Sigmoid colon (tissue), 7 donors: ENCODE data around the gene CHI3L1. TPM values are rescaled to one million over a fixed set of nuclear protein-coding genes. Genes with fewer than 3 reads are reported as not detected.

ENCODE experiments used
- DNase-seq: peaks from one replicate; pipeline ENCODE4 v3.0.0-alpha.2; 2019
- H3K27ac ChIP-seq, 4 donors: fragments of 200-600 bp; sonication (generic); one replicate each; pipeline ENCODE4 v1.5.1; 2016 to 2019; ENCODE audit warnings: mild to moderate bottlenecking in 1 of 4
- H3K27me3 ChIP-seq, 3 donors: fragments of 200-600 bp; sonication (generic); one replicate each; pipeline ENCODE4 v1.5.1; 2019; ENCODE audit warnings: mild to moderate bottlenecking in 1 of 3
- H3K36me3 ChIP-seq, 4 donors: fragments of 200-600 bp; sonication (generic); one replicate each; pipeline ENCODE4 v1.5.1; 2016 to 2019
- H3K4me1 ChIP-seq, 4 donors: fragments of 200-600 bp; sonication (generic); one replicate each; pipeline ENCODE4 v1.5.1; 2017 to 2019
- H3K4me3 ChIP-seq, 4 donors: fragments of 200-600 bp; sonication (generic); one replicate each; pipeline ENCODE4 v1.5.1; 2017 to 2019; ENCODE audit warnings: mild to moderate bottlenecking in 2 of 4, moderate library complexity in 1 of 4
- H3K9me3 ChIP-seq, 4 donors: fragments of 200-600 bp in 3 of 4; sonication (generic) in 3 of 4; one replicate each; pipeline versions ENCODE4 v1.5.1 to v1.6.1; 2013 to 2019
- EP300 ChIP-seq, 4 donors: sonication (generic); formaldehyde crosslinking; IDR thresholded peaks; one replicate each; pipeline ENCODE4 v1.6.1; 2017; ENCODE audit warnings: antibody characterized with exemption in 4 of 4
- POLR2A ChIP-seq, 2 donors: fragments of 450-650 bp; IDR thresholded peaks; one replicate each; pipeline ENCODE4 v1.6.1; 2016; ENCODE audit warnings: antibody characterized with exemption in 2 of 2, mild to moderate bottlenecking in 2 of 2, moderate library complexity in 2 of 2
- POLR2AphosphoS5 ChIP-seq, 4 donors: sonication (generic); formaldehyde crosslinking; IDR thresholded peaks; one replicate each; pipeline ENCODE4 v1.6.1; 2017; ENCODE audit warnings: antibody characterized with exemption in 4 of 4
- WGBS, 2 donors: extraction: QIAGEN DNeasy Blood & Tissue Kit; methylation state at CpG; one replicate each; pipeline ENCODE4 v1.1.7; 2013; 5-methylcytosine and 5-hydroxymethylcytosine counted together
- intact Hi-C: fragments of 100-400 bp; cut with DNase I; formaldehyde crosslinking; loops from one replicate; pipeline ENCODE4 v1.15.1; 2023
- polyA plus RNA-seq, 3 donors: library from polyadenylated mRNA; stranded (reverse); fragments of 200-250 nt; gene quantifications; one replicate each; pipeline ENCODE4 v1.2.3, GENCODE V29; 2013
- total RNA-seq, 4 donors: library from RNA; depleted of rRNA; stranded (reverse); fragments of >200 nt; gene quantifications; one replicate each; pipeline ENCODE4 v1.1.0, GENCODE V29; 2016
- TF ChIP-seq, protein P1 (sequence below), 4 experiments: fragments of 450-650 bp in 3 of 4; fragments of 200-600 bp in 1 of 4; IDR thresholded peaks; one replicate each; pipeline ENCODE4 v1.5.1; 2016 to 2019; ENCODE audit warnings: antibody characterized with exemption in 4 of 4, mild to moderate bottlenecking in 3 of 4, moderate library complexity in 2 of 4
- donor health status: healthy with polysubstance abuse.
- donor health status: Bipolar disorder and iron deficiency.
- donor health status: healthy.

Gene CHI3L1
- total and polyA plus RNA-seq, 7 donors, result 1.2 to 28.8 (median 3.7) TPM; not detected in 1

DNA sequence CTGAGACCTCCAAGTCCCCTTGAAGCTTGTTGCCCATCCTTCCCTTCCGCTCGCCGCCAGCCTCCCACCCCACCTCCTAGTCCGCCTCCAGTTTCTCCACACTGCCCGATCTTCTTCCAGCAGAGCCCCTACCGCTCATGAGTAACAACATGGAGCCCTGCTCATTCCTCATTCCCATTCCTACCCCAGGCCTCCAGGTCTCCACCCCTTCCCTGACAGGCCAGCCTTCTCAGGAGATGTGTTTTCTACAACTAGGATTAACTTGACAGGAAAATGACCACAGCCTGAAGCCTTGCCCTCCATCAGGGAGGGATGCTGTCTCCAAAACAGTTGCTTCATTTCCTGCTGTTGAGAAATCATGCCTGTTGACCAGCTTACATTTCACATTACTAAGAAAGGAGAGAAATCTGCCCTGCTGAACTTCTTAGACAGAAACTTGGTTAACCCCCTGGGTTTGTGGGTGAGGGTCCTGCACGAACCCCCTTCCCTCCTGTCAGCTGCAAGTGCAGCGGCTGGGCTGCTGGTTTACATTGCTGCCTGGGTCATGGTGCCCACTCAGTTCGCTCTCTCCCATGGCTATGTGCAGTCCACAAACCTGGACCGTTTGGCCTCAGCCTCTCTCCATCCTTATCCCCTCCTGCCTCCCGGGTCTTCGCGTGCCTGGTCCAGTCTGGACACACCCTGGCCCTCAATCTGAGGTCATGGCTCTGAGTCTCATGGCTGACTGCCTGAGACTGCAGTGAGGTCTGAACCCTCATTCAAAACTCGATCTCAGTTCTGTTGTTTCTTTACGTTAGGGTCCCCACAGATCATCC, 16.1 kb upstream of the CHI3L1 start:
- WGBS, 2 donors, result 79% methylated on average over 15 of the region's 15 CpGs
- no peak overlapping the region for H3K4me3 ChIP-seq
- H3K36me3 ChIP-seq, result no peaks in the 10 kb centered on the region
- H3K27me3 ChIP-seq, result no peaks in the 10 kb centered on the region
- TF ChIP-seq EP300 (IDR thresholded peaks at IDR 0.05) (no peak), POLR2AphosphoS5 (IDR thresholded peaks at IDR 0.05) (peak; percentile 13 to 61 (median 37))
- intact Hi-C loops, result no loop called here
- no peaks in the 10 kb centered on the region for H3K4me1 ChIP-seq
- H3K9me3 ChIP-seq, result no peaks in the 10 kb centered on the region
- H3K27ac ChIP-seq, result peak overlapping the region; percentile 7 to 69 (median 30)
- DNase-seq, result peak; percentile 85

DNA sequence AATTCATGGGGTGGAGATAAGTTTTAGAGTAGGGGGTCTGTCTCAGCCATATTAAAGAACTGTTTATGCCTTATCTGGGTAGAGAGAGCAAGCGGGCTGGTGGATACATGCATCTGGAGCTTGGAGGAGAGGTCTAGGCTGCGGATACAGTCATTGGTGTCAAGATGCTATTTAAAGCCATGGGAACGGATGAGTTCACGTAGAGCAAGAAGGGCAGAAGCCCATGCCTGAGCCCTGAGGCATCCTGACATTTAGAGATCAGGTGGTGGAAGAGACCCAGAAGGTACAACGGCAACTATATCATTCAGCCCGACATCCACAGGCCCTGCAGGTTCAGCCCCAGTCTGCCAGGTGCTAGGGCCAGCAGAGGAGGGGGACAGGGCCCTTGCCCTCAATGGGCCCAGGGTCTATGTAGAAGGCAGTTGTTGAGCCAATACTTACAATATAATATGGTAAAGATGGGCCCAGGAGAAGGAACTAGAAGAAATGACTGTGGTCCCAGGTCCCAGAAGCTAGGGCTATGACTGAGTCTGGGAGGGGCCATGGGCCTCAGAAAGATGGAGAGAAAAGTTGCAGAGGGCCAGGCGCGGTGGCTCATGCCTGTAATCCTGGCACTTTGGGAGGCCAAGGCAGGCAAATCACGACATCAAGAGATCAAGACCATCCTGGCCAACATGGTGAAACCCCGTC, 15.2 kb upstream of the CHI3L1 start:
- Histone ChIP-seq H3K27ac (peak overlapping the region in 2 of 4 donors; percentile 21 to 69), H3K4me1 (no peaks in the 10 kb centered on the region), H3K36me3 (no peaks in the 10 kb centered on the region), H3K4me3 (no peak overlapping the region), H3K27me3 (no peaks in the 10 kb centered on the region), H3K9me3 (no peaks in the 10 kb centered on the region)
- WGBS, 2 donors, result 80 to 84% methylated on average over 10 of the region's 10 CpGs
- DNase-seq, result peak; percentile 14
- TF ChIP-seq EP300 (IDR thresholded peaks at IDR 0.05), result no peak
- TF ChIP-seq POLR2A (IDR thresholded peaks at IDR 0.05), result no peak
- TF ChIP-seq POLR2AphosphoS5 (IDR thresholded peaks at IDR 0.05), result no peak
- intact Hi-C loops, result no loop called here

DNA sequence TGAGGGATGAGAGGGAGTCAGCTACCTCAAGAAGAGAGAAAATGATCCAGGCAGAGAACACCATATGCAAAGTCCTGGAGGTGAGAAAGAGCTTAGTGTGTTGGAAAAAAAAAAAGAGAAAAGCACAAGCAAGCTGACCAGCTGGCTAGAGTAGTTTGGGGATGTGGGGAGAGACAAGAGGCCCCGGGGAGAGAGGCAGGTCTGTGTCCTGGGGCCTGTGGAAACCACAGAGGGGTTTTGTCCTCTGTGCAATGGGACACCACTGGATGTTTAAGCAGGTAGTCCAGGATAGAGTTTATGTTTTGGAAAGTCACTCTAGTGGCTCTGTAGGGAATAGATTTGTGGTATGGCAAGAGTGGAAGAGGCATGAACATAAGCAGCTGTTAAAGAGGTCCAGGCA, 14.4 kb upstream of the CHI3L1 start:
- intact Hi-C loops, result no loop called here
- no peaks in the 10 kb centered on the region for H3K4me1 ChIP-seq
- peak overlapping the region in 3 of 4 donors; percentile 42 to 66 (median 52) for H3K27ac ChIP-seq
- DNase-seq, result peak; percentile 27
- H3K27me3 ChIP-seq, result no peaks in the 10 kb centered on the region
- TF ChIP-seq, protein P1, sequence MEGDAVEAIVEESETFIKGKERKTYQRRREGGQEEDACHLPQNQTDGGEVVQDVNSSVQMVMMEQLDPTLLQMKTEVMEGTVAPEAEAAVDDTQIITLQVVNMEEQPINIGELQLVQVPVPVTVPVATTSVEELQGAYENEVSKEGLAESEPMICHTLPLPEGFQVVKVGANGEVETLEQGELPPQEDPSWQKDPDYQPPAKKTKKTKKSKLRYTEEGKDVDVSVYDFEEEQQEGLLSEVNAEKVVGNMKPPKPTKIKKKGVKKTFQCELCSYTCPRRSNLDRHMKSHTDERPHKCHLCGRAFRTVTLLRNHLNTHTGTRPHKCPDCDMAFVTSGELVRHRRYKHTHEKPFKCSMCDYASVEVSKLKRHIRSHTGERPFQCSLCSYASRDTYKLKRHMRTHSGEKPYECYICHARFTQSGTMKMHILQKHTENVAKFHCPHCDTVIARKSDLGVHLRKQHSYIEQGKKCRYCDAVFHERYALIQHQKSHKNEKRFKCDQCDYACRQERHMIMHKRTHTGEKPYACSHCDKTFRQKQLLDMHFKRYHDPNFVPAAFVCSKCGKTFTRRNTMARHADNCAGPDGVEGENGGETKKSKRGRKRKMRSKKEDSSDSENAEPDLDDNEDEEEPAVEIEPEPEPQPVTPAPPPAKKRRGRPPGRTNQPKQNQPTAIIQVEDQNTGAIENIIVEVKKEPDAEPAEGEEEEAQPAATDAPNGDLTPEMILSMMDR (IDR thresholded peaks at IDR 0.05), result no peak
- no peak for TF ChIP-seq EP300 (IDR thresholded peaks at IDR 0.05)
- TF ChIP-seq POLR2AphosphoS5 (IDR thresholded peaks at IDR 0.05), result no peak
- no peak for TF ChIP-seq POLR2A (IDR thresholded peaks at IDR 0.05)
- H3K36me3 ChIP-seq, result no peaks in the 10 kb centered on the region
- WGBS, 2 donors, result 61 to 62% methylated on average over 1 of the region's 1 CpG
- H3K4me3 ChIP-seq, result no peak overlapping the region
- H3K9me3 ChIP-seq, result no peaks in the 10 kb centered on the region

DNA sequence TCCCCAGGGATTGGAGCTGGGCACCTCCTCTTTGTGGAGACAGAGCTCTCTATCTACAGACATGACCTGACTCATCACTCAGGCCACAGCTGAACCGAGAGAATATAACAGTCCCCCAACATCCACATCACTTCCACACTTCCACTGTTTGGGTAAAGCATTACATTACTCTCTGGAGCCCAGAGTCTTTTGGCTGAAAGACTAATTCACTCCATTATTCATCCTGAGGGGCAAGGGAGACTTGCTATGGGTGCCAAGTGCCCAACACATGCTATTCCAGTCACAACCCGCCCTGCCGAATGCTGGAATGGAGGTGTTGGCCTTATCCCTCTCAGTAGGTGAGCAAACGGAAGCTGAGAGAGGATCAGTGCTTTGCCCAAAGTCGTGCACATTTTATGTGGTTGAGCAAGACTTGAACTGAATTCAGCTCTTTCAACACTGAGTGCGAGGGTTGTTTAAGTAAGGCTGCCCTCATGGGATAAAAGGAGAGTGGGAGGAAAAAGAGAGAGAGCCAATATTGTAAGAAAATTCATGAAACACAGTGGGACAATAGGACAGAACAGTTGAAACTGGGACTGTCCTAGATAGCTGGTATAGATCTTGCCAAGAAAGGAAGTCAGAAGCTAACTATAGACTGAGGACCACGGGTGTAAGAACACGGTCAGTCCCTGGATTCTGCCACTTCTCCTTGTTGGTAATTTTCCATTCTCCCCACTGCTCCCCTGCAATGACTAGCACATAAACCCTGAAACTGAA, 13.5 kb upstream of the CHI3L1 start:
- intact Hi-C loops, result no loop called here
- H3K9me3 ChIP-seq, result no peaks in the 10 kb centered on the region
- H3K27me3 ChIP-seq, result no peaks in the 10 kb centered on the region
- no peaks in the 10 kb centered on the region for H3K36me3 ChIP-seq
- WGBS, 2 donors, result 69 to 70% methylated on average over 8 of the region's 8 CpGs
- TF ChIP-seq EP300 (IDR thresholded peaks at IDR 0.05) (no peak), POLR2AphosphoS5 (IDR thresholded peaks at IDR 0.05) (peak in 2 of 4 donors; percentile 21 to 43)
- H3K27ac ChIP-seq, result peak overlapping the region; percentile 36 to 66 (median 47)
- H3K4me3 ChIP-seq, result no peak overlapping the region
- DNase-seq, result peak; percentile 72
- H3K4me1 ChIP-seq, result no peaks in the 10 kb centered on the region

DNA sequence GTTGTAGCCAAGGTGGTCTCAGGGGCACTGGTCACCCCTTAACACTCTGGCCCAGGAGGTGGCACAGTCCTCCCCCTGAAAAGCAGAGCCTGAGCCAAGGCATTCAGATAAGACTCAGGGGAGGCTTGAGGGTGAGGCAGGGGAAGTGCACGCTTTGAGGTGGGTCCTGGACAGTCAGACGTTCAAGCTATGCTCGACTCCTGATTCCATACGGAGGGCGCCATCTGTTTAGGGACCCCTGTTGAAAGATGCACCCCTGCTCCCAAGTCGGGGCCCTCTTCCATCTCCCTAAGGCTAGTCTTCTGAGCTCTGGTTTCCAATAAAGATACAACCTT, 12.9 kb upstream of the CHI3L1 start:
- H3K27ac ChIP-seq, result peak overlapping the region; percentile 36 to 66 (median 47)
- DNase-seq, result peak; percentile 50
- WGBS, 2 donors, result 88 to 91% methylated on average over 6 of the region's 6 CpGs

More for the DNA sequence above, 12.9 kb upstream of the CHI3L1 start:
- no peaks in the 10 kb centered on the region for H3K36me3 ChIP-seq
- intact Hi-C loops, result no loop called here
- no peaks in the 10 kb centered on the region for H3K27me3 ChIP-seq
- no peaks in the 10 kb centered on the region for H3K4me1 ChIP-seq
- H3K4me3 ChIP-seq, result no peak overlapping the region
- no peak for TF ChIP-seq POLR2A (IDR thresholded peaks at IDR 0.05)
- TF ChIP-seq EP300 (IDR thresholded peaks at IDR 0.05), result no peak
- TF ChIP-seq, protein P1 (IDR thresholded peaks at IDR 0.05), result no peak
- TF ChIP-seq POLR2AphosphoS5 (IDR thresholded peaks at IDR 0.05), result no peak
- no peaks in the 10 kb centered on the region for H3K9me3 ChIP-seq
